Mesenchymal stem cell (in vitro differentiated cells and primary cell): Measurements from ENCODE around the gene CP.
A peak's percentile ranks its signal among the peaks of the same experiment; 100 is the strongest.

ENCODE experiments used
- DNase-seq: peaks from one replicate; pipeline ENCODE4 v3.0.0-alpha.2; 2013
- H2AFZ ChIP-seq: one replicate; pipeline ENCODE4 v1.6.1; 2013; ENCODE audit warnings: low read depth, mild to moderate bottlenecking, control low read depth, inconsistent platforms, low read length, moderate library complexity
- H2AK5ac ChIP-seq: 2 replicates; pipeline ENCODE4 v1.6.1; 2013; ENCODE audit warnings: low read length, moderate library complexity, mild to moderate bottlenecking, inconsistent platforms; ENCODE audit not compliant: severe bottlenecking
- H2BK120ac ChIP-seq: one replicate; pipeline ENCODE4 v1.6.1; 2013; ENCODE audit warnings: low read depth, mild to moderate bottlenecking, inconsistent platforms, low read length, moderate library complexity
- H2BK12ac ChIP-seq, 2 experiments: one replicate each; pipeline ENCODE4 v1.6.1; 2013; ENCODE audit warnings: inconsistent platforms in 2 of 2, low read length in 2 of 2, mild to moderate bottlenecking in 2 of 2, moderate library complexity in 2 of 2, control low read depth in 1 of 2
- H2BK15ac ChIP-seq: one replicate; pipeline ENCODE4 v1.6.1; 2013; ENCODE audit warnings: mild to moderate bottlenecking, low read depth, inconsistent platforms; ENCODE audit not compliant: poor library complexity, severe bottlenecking
- H2BK5ac ChIP-seq: 2 replicates; pipeline ENCODE4 v1.6.1; 2013; ENCODE audit warnings: low read depth, mild to moderate bottlenecking, low read length, control low read depth, inconsistent platforms; ENCODE audit not compliant: poor library complexity, severe bottlenecking
- H3K14ac ChIP-seq, 2 experiments: one replicate each; pipeline ENCODE4 v1.6.1; 2013; ENCODE audit warnings: inconsistent platforms in 2 of 2, low read length in 2 of 2, control low read depth in 1 of 2, mild to moderate bottlenecking in 1 of 2, moderate library complexity in 1 of 2
- H3K18ac ChIP-seq, 2 experiments: one replicate each; pipeline ENCODE4 v1.6.1; 2013; ENCODE audit warnings: inconsistent platforms in 2 of 2, low read length in 2 of 2, control low read depth in 1 of 2, low read depth in 1 of 2, mild to moderate bottlenecking in 1 of 2
- H3K23ac ChIP-seq, 2 experiments: one replicate each; pipeline ENCODE4 v1.6.1; 2013; ENCODE audit warnings: inconsistent platforms in 2 of 2, low read length in 2 of 2, mild to moderate bottlenecking in 2 of 2, moderate library complexity in 2 of 2, control low read depth in 1 of 2
- H3K27ac ChIP-seq: 2 replicates; pipeline ENCODE4 v1.5.1; 2013; ENCODE audit warnings: mild to moderate bottlenecking, moderate library complexity, low read length, control low read depth, inconsistent platforms; ENCODE audit not compliant: poor library complexity, severe bottlenecking
- H3K27me3 ChIP-seq, 2 experiments: 2 replicates each; pipeline versions ENCODE4 v1.6.1 to v1.7.0; 2013; ENCODE audit warnings: low read length in 2 of 2, mild to moderate bottlenecking in 2 of 2, moderate library complexity in 2 of 2, control low read depth in 1 of 2, inconsistent platforms in 1 of 2; ENCODE audit not compliant: control insufficient read depth in 1 of 2, insufficient read depth in 1 of 2
- H3K36me3 ChIP-seq, 2 experiments: 2 replicates each; pipeline versions ENCODE4 v1.6.1 to v1.7.0; 2013; ENCODE audit warnings: low read length in 2 of 2, control low read depth in 1 of 2, inconsistent platforms in 1 of 2, low read depth in 1 of 2, mild to moderate bottlenecking in 1 of 2; ENCODE audit not compliant: insufficient read depth in 2 of 2, control insufficient read depth in 1 of 2
- H3K4ac ChIP-seq, 2 experiments: one replicate each; pipeline ENCODE4 v1.6.1; 2013; ENCODE audit warnings: inconsistent platforms in 2 of 2, low read length in 2 of 2, mild to moderate bottlenecking in 2 of 2, moderate library complexity in 2 of 2, control low read depth in 1 of 2, low read depth in 1 of 2
- H3K4me1 ChIP-seq: 2 replicates; pipeline ENCODE4 v1.6.1; 2013; ENCODE audit warnings: low read depth, low read length, control low read depth; ENCODE audit not compliant: control insufficient read depth, insufficient read depth
- H3K4me2 ChIP-seq: 2 replicates; pipeline ENCODE4 v1.6.1; 2013; ENCODE audit warnings: low read length, mild to moderate bottlenecking, inconsistent platforms; ENCODE audit not compliant: poor library complexity, severe bottlenecking
- H3K4me3 ChIP-seq, 2 experiments: 2 replicates each; pipeline versions ENCODE4 v1.5.1 to v1.7.0; 2013; ENCODE audit warnings: low read length in 2 of 2, mild to moderate bottlenecking in 2 of 2, control low read depth in 1 of 2, low read depth in 1 of 2; ENCODE audit not compliant: insufficient read depth in 1 of 2
- H3K79me1 ChIP-seq: replicated peaks from 2 replicates; pipeline ENCODE4 v1.6.1; 2013; ENCODE audit warnings: mild to moderate bottlenecking, control low read depth, low read length, inconsistent platforms; ENCODE audit not compliant: poor library complexity, severe bottlenecking
- H3K9ac ChIP-seq: 2 replicates; pipeline ENCODE4 v1.7.0; 2013; ENCODE audit warnings: mild to moderate bottlenecking, low read length, moderate library complexity
- H3K9me3 ChIP-seq: 2 replicates; pipeline ENCODE4 v1.7.0; 2013; ENCODE audit warnings: mild to moderate bottlenecking, low read length; ENCODE audit not compliant: control insufficient read depth
- H4K8ac ChIP-seq: one replicate; pipeline ENCODE4 v1.6.1; 2013; ENCODE audit warnings: inconsistent platforms, mild to moderate bottlenecking, low read length, moderate library complexity
- H4K91ac ChIP-seq: one replicate; pipeline ENCODE4 v1.6.1; 2013; ENCODE audit warnings: mild to moderate bottlenecking, low read length, inconsistent platforms
- WGBS: methylation state at CpG from one replicate; pipeline ENCODE4 v1.1.7; 2013; ENCODE audit warnings: mixed read lengths; 5-methylcytosine and 5-hydroxymethylcytosine counted together

The CP gene

DNA sequence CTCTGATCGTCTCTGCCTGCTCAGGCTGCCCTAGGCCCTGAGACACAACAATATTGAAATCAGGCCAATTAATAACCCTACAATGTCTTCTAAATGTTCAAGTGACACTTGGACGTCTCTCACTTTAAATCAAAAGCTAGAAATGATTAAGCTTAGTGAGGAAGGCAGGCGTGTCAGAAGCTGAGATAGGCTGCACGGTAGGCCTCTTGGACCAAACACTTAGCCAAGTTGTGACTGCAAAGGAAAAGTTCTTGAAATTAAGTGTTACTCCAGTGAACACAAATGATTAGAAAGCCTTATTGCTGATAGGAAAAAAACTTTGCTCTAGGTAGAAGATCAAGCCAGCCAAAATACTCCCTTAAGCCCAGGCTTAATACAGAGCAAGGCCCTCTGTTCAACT lies 90.0 kb downstream of the CP start:
- H3K4me1 ChIP-seq: peaks cover 4% of the 10 kb centered on the region
- H2BK5ac ChIP-seq: no peak overlapping the region
- H3K27me3 ChIP-seq: no peaks in the 10 kb centered on the region
- no peak overlapping the region for H2BK15ac ChIP-seq
- no peaks in the 10 kb centered on the region for H3K9me3 ChIP-seq
- H2AFZ ChIP-seq: no peak overlapping the region
- H2AK5ac ChIP-seq: no peak overlapping the region
- peak overlapping the region; percentile 32 for H3K4me2 ChIP-seq
- H3K23ac ChIP-seq: no peak overlapping the region
- 91% methylated on average over 3 of the region's 4 CpGs for WGBS
- H2BK120ac ChIP-seq: no peak overlapping the region
- no peak overlapping the region for H4K8ac ChIP-seq
- H3K18ac ChIP-seq: peak overlapping the region in 1 of 2 experiments; percentile 57
- no peak overlapping the region for H3K14ac ChIP-seq
- no peak overlapping the region for H3K27ac ChIP-seq
- H3K4ac ChIP-seq: no peak overlapping the region
- H3K79me1 ChIP-seq: peaks cover 15% of the 10 kb centered on the region
- H3K4me3 ChIP-seq: peak overlapping the region in 1 of 2 experiments; percentile 95
- peak overlapping the region; percentile 93 for H3K9ac ChIP-seq
- no peak overlapping the region for H2BK12ac ChIP-seq
- H4K91ac ChIP-seq: no peak overlapping the region
- peaks cover 0 to 7% of the 10 kb centered on the region in 2 experiments for H3K36me3 ChIP-seq
- no peak for DNase-seq

- Histone ChIP-seq H3K36me3 (peaks cover 0 to 4% of the 10 kb centered on the region in 2 experiments), H3K27ac (peak within 1 kb of the TSS; percentile 56), H3K79me1 (peaks cover 6% of the 10 kb centered on the region), H4K8ac (peak within 1 kb of the TSS; percentile 66), H2BK12ac (peak within 1 kb of the TSS; percentile 46 to 94), H3K4me3 (peak within 1 kb of the TSS; percentile 95 to 99), H3K27me3 (no peaks in the 10 kb centered on the region), H2BK15ac (peak within 1 kb of the TSS; percentile 84), H2AK5ac (no peak within 1 kb of the TSS), H3K23ac (peak within 1 kb of the TSS; percentile 51 to 99), H4K91ac (peak within 1 kb of the TSS; percentile 97), H3K4me1 (peaks cover 4% of the 10 kb centered on the region), H3K4ac (peak within 1 kb of the TSS; percentile 73 to 95), H2AFZ (peak within 1 kb of the TSS; percentile 86), H3K14ac (peak within 1 kb of the TSS in 1 of 2 experiments; percentile 98), H3K9me3 (no peaks in the 10 kb centered on the region), H3K4me2 (peak within 1 kb of the TSS; percentile 96), H3K18ac (peak within 1 kb of the TSS; percentile 98 to 99), H2BK120ac (peak within 1 kb of the TSS; percentile 42), H3K9ac (peak within 1 kb of the TSS; percentile 93), H2BK5ac (peak within 1 kb of the TSS; percentile 71)
- 2% methylated on average over 84 of the region's 84 CpGs for WGBS
- DNase-seq: peak; percentile 92
These were observed 92.1 kb downstream of the CP start, which contains the start of gene HPS3 for GRCh38 chr3:149129326-149130205. TSS of gene HPS3 (plus strand) at chr3:149129638. CDS start at chr3:149129724, 86 bp downstream.

DNA sequence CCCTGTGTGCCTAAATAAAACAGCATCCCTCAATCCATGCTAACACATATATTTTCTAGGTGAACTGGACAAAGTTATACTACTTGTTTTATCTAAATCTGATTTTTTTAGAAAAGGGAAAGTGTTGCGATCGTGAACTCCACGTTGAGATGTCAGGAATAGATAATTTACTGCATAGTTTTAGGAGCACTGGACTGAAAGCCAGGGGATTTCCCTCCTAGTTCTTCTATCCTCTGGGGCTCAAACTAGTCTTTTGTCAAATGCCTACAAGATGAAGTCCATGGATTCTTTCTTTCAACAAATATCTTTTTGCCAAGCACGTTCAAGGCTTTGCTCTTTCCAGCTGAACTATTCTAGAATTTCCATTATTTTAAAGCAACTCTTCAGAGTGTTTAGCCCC lies 92.8 kb downstream of the CP start:
- H3K9me3 ChIP-seq: no peaks in the 10 kb centered on the region
- peak overlapping the region in 1 of 2 experiments; percentile 73 for H3K4ac ChIP-seq
- no peak overlapping the region for H4K91ac ChIP-seq
- no peak overlapping the region for H2BK15ac ChIP-seq
- no peaks in the 10 kb centered on the region for H3K36me3 ChIP-seq
- H3K14ac ChIP-seq: no peak overlapping the region
- H3K4me2 ChIP-seq: peak overlapping the region; percentile 96
- H3K4me1 ChIP-seq: peaks cover 4% of the 10 kb centered on the region
- peak overlapping the region; percentile 42 for H2BK120ac ChIP-seq
- DNase-seq: peak; percentile 34
- no peak overlapping the region for H2AFZ ChIP-seq
- peak overlapping the region; percentile 93 for H3K9ac ChIP-seq
- H3K4me3 ChIP-seq: peak overlapping the region in 1 of 2 experiments; percentile 95
- WGBS: 55% methylated on average over 4 of the region's 4 CpGs
- no peak overlapping the region for H2BK5ac ChIP-seq
- peaks cover 6% of the 10 kb centered on the region for H3K79me1 ChIP-seq
- H4K8ac ChIP-seq: no peak overlapping the region
- H3K27ac ChIP-seq: peak overlapping the region; percentile 34
- H3K27me3 ChIP-seq: no peaks in the 10 kb centered on the region
- no peak overlapping the region for H2AK5ac ChIP-seq
- H2BK12ac ChIP-seq: no peak overlapping the region
- no peak overlapping the region for H3K23ac ChIP-seq
- peak overlapping the region in 1 of 2 experiments; percentile 69 for H3K18ac ChIP-seq
